HG03025 (cell line): Measurements from ENCODE around the gene AP4E1.
"Not testable (repeated sequence)": the region's sequence is repeated elsewhere in the genome, so short reads cannot be mapped to it uniquely, and the experiment has no call there.

Experiments
- ATAC-seq: cut with Tn5 transposase; IDR thresholded peaks from one replicate; pipeline ENCODE4 v1.9.1; 2021; ENCODE audit warnings: mild to moderate bottlenecking, moderate library complexity; ENCODE audit not compliant: unreplicated experiment, low FRiP score

Gene AP4E1

GRCh38 chr15:50886611-50887345 lies 21.7 kb upstream of the AP4E1 start:
- no peak for ATAC-seq

DNA sequence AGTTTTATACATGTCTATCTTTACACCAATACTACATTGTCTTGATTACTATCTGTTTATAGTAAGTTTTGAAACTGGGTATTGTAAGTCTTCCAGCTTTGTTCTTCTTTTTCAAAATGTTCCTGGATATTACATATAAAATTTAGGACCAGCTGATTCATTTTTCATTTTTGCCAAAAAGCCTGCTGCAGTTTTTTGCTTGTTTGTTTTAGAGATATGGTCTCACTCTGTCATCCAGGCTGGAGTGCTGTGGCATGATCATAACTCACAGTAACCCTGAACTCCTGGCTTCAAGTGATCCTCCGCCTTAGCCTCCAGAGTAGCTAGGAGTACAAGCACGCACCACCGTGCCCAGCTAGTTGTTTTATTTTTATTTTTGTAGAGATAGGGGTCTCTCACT lies 20.4 kb upstream of the AP4E1 start:
- no peak for ATAC-seq

DNA sequence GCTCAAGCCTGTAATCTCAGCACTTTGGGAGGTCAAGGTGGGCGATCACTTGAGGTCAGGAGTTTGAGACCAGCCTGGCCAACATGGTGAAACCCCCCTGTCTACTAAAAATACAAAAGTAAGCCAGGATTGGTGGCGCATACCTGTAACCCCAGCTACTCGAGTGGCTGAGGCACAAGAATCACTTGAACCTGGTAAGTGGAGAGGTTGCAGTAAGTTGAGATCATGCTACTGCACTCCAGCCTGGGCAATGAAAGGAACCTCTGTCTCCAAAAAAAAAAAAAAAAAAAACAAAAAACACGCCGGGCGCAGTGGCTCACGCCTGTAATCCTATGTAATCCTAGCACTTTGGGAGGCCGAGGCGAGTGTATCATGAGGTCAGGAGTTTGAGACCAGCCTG lies 18.9 kb upstream of the AP4E1 start:
- no peak for ATAC-seq

DNA sequence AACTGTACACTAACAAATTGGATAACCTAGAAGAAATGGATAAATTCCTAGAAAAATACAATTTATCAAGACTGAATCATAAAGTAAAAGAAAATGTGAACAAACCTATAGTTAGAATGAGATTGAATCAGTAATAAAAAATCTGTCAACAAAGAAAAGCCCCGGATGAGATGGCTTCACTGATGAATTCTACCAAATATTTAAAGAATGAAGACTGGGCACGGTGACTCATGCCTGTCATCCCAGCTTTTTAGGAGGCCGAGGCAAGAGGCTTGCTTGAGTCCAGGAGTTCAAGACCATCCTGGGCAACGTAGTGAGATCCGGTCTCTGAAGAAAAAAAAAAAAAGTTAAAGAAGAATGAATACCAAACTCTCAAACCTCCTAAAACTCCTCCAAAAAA lies 17.7 kb upstream of the AP4E1 start:
- ATAC-seq: no peak

- ATAC-seq: no peak
Measured at GRCh38 chr15:50891159-50891558, 17.3 kb upstream of the AP4E1 start.

GRCh38 chr15:50893976-50894375 lies 14.5 kb upstream of the AP4E1 start:
- no peak for ATAC-seq

- not testable (repeated sequence) for ATAC-seq
Measured at GRCh38 chr15:50901390-50901789, 7.1 kb upstream of the AP4E1 start.

DNA sequence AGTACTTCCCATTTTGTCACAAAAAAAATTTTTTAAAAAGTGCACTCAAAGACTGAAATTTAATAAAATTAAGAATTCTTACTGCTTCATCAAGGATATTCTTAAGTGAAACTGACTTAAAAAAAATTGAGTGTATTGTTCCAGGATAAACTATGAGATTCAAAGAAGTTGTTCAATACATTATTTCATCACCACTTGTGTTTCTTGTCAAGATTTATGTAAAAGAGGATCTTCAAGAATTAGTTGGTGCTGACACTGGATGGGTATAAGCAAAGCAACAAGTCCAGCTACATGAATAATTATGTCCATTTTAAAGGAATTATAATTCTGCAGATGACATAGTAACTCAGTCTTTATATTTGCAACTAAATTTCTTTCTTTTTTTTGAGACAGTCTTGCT lies 4.3 kb upstream of the AP4E1 start:
- no peak for ATAC-seq

DNA sequence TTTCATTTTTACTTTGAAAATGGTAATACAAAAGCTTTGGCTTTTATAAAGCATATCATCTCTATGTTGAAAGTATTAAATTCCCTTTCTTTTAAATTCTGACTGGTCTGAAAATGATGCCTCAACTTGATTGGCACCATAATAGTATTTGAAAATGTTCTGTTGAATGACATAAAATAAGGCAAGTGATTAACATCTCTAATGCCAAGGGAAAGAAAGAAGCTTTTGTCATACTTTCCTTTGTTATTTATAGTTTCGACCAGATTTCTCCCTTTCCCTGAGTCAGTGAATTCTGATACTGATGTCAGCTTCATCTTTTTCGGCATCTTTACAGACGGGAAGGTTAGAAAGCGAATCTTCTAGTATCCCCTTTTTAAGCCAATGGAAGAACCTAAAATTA lies 3.4 kb upstream of the AP4E1 start:
- ATAC-seq: no peak

GRCh38 chr15:50906954-50907600 lies 1.4 kb upstream of the AP4E1 start:
- ATAC-seq: peak; percentile 48

- ATAC-seq: peak; percentile 28
Measured at GRCh38 chr15:50907601-50908208, 778 bp upstream of the AP4E1 start.

DNA sequence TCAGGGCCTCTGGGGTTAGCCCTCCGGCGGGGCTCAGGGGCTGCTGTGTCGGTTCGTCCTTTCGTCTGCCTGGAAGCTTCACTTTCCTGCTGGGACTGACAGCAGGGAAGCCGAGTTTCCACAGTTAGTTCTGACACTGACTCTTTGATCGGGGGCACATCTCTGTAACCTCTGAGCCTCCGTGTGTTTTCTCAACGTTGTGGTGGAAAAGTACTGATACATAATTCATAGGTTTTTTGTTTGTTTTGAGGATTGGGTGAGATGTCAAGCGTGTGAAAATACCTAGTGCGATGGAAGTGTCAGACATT lies 481 bp downstream of the AP4E1 start:
- ATAC-seq: no peak

DNA sequence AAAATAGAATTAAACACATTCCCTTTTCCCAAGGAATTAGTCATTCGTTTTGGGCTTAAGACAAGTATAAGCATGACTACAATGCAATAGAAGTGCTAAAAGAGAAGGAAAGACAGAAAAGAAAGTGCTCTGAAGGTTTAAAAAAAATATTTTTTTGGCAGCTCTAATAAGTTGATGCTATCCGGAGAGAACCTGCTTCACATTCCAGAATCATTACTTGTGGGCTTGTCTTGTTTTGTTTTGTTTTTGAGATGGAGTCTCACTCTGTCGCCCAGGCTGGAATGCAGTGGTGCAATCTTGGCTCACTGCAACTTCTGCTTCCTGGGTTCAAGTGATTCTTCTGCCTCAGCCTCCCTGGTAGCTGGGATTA lies 1.9 kb downstream of the AP4E1 start:
- not testable (repeated sequence) for ATAC-seq

GRCh38 chr15:50911001-50911400 lies 2.5 kb downstream of the AP4E1 start:
- no peak for ATAC-seq

DNA sequence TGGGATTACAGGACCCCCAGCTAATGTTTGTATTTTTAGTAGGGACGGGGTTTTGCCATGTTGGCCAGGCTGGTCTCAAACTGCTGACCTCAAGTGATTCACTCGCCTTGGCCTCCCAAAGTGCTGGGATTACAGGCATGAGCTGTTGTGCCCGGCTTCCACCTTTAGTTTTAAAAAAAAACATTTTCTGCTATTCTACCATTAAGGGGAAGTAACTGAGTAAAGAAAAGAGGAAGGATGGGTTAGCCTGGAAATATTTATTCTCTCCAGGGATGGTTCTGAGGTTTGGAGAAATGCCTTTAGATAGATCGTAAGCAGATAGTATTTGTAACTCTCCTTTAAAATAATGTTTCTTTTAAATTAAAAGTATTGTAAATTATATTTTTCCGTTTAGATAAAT lies 3.1 kb downstream of the AP4E1 start:
- ATAC-seq: no peak

DNA sequence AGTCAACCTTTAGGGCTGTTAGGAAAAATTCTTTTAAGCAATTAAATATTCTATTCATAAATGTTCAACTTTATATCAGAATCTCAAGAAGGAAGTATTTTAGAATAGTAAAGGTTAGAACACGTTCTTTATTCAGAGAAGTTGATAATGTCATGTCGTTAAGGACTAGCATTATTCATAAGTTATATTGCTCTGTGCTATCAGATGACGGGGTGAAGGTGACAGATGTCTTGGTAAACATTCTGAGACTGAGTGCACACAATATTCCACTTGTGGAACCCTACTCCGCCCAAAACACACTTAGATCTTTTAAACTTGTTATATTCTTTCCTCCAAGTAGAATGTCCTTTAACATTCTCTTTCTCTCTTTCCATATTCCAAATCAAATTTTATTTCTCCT lies 7.9 kb downstream of the AP4E1 start:
- no peak for ATAC-seq

GRCh38 chr15:50919359-50919758 lies 10.9 kb downstream of the AP4E1 start:
- ATAC-seq: not testable (repeated sequence)

DNA sequence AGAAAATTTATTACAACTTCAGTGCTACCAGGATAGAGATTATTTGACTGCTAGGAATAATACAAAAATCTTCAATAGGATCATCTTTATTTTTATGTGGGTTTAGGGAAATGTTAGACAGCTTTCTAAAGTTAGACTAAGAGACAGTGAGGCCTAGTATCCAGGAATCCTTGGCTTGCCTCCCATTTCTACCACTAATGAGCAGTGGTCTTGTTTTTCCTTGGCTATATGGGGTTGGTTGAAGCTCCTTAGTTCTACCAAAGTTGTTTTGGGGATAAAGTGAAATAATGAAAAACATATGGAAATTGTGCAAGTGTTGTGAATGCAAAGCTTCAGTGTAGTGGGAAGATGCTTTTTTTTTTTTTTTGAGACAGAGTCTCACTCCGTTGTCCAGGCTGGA lies 16.8 kb downstream of the AP4E1 start:
- ATAC-seq: no peak

GRCh38 chr15:50929062-50929461 lies 20.6 kb downstream of the AP4E1 start:
- ATAC-seq: no peak

GRCh38 chr15:50930792-50931191 lies 22.3 kb downstream of the AP4E1 start:
- no peak for ATAC-seq

GRCh38 chr15:50933341-50933740 lies 24.9 kb downstream of the AP4E1 start:
- ATAC-seq: no peak

- ATAC-seq: no peak
Measured at GRCh38 chr15:50938525-50938924, 30.0 kb downstream of the AP4E1 start.
